ENCODE measurements around the gene TCERG1L.

The TCERG1L gene

DNA sequence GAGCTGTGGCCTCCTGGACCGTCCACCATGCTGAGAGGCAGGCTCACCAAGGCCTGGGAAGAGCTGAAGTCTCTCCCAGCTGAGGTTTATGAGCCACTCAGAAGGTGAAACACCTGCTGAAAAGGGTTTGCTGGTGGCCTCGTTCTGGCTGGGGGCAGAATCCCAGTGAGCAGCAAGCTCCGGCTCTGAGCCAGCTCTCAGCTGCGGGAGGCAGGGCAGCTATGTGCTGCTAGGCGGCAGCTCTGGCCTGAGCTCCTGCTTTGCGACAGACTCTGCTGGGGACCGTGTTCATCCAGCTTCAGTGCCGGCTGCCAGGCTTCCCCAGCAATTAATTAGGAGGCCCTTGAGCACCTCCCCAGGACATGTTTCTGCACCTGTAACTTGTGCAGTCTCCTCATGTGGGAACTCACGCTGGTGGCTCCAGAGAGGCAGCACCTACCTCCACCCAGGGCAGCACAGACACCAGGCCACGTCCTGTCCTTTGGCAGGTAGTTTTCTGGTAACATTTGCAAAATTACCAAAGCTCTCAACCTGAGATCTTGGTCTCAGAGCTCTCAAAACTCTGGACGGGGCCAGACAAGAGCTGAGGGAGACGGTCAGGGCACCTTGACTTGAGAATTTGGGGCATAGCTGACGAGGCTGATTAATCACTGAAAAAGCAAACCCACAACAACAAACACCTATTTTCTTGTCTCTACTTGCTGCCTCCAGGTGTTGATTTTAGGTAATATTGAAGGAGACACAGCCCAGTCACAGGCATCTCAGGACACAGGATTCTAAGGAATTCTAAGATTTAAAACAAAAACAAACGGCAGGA lies 185.0 kb downstream of the TCERG1L start:
- TF ChIP-seq, protein P1, sequence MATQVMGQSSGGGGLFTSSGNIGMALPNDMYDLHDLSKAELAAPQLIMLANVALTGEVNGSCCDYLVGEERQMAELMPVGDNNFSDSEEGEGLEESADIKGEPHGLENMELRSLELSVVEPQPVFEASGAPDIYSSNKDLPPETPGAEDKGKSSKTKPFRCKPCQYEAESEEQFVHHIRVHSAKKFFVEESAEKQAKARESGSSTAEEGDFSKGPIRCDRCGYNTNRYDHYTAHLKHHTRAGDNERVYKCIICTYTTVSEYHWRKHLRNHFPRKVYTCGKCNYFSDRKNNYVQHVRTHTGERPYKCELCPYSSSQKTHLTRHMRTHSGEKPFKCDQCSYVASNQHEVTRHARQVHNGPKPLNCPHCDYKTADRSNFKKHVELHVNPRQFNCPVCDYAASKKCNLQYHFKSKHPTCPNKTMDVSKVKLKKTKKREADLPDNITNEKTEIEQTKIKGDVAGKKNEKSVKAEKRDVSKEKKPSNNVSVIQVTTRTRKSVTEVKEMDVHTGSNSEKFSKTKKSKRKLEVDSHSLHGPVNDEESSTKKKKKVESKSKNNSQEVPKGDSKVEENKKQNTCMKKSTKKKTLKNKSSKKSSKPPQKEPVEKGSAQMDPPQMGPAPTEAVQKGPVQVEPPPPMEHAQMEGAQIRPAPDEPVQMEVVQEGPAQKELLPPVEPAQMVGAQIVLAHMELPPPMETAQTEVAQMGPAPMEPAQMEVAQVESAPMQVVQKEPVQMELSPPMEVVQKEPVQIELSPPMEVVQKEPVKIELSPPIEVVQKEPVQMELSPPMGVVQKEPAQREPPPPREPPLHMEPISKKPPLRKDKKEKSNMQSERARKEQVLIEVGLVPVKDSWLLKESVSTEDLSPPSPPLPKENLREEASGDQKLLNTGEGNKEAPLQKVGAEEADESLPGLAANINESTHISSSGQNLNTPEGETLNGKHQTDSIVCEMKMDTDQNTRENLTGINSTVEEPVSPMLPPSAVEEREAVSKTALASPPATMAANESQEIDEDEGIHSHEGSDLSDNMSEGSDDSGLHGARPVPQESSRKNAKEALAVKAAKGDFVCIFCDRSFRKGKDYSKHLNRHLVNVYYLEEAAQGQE (IDR thresholded peaks at IDR 0.05; ENCODE audit: low read depth): no peak
- TF ChIP-seq TEAD4 (IDR thresholded peaks at IDR 0.05) (no peak), CREB1 (IDR thresholded peaks at IDR 0.05; ENCODE audit: low read depth) (no peak), USF1 (IDR thresholded peaks at IDR 0.05) (no peak)

DNA sequence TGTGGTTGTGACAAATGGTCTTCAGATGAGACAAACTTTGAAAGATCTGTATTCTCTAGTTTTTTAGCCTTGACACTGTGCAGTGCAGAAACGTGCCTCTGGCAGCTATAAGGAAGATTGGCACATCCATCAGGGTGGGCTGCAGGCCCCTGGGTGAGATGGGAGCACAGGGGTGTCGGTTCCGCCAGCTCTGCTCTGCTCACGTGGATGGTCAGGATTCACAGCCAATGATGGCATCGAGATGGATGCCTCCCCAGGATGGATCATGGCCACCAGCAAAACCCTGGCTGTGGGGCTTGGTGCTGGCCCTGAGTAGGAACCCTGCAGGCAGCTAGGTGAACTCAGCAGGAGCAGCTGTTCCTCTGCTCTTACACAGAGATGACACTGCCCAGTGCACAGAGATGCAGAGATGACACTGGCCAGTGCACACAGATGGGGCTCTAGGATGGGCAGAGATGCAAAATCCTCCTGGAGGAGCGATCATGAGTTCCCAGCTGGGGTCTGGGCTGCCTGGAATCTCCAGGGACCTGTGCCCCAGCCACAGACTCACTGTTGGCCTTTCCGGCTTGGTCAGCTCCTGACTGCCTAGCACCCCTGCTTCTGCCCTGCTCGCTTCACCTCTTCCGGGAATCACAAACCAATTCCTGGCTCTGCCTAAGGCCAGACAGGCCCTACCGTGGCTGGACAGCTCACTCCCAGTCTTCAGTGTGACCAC lies 185.9 kb downstream of the TCERG1L start:
- TF ChIP-seq CREB1 (IDR thresholded peaks at IDR 0.05; ENCODE audit: low read depth) (no peak), FOXM1 (IDR thresholded peaks at IDR 0.05; ENCODE audit: borderline replicate concordance, low read depth) (no peak), USF1 (IDR thresholded peaks at IDR 0.05) (no peak), ZBTB7A (IDR thresholded peaks at IDR 0.05; ENCODE audit: low read depth) (no peak), TCF12 (IDR thresholded peaks at IDR 0.05; ENCODE audit: low read depth) (no peak), NFIC (IDR thresholded peaks at IDR 0.05) (no peak), RAD21 (IDR thresholded peaks at IDR 0.05; ENCODE audit: low read depth) (no peak), MAX (IDR thresholded peaks at IDR 0.05) (no peak), YY1 (IDR thresholded peaks at IDR 0.05; ENCODE audit: low read depth) (no peak), TEAD4 (IDR thresholded peaks at IDR 0.05) (no peak), TAF1 (IDR thresholded peaks at IDR 0.05; ENCODE audit: low read depth) (no peak), EP300 (IDR thresholded peaks at IDR 0.05; ENCODE audit: borderline replicate concordance) (no peak), EGR1 (IDR thresholded peaks at IDR 0.05) (no peak), CEBPB (IDR thresholded peaks at IDR 0.05) (no peak)
- TF ChIP-seq, protein P1 (IDR thresholded peaks at IDR 0.05; ENCODE audit: low read depth): no peak

GRCh38 chr10:131124945-131125344 lies 186.6 kb downstream of the TCERG1L start:
- TF ChIP-seq CREB1 (IDR thresholded peaks at IDR 0.05; ENCODE audit: low read depth): no peak
- no peak for TF ChIP-seq USF1 (IDR thresholded peaks at IDR 0.05)
- no peak for TF ChIP-seq EP300 (IDR thresholded peaks at IDR 0.05; ENCODE audit: borderline replicate concordance)
- no peak for TF ChIP-seq FOXM1 (IDR thresholded peaks at IDR 0.05; ENCODE audit: borderline replicate concordance, low read depth)
- TF ChIP-seq CEBPB (IDR thresholded peaks at IDR 0.05): no peak
- TF ChIP-seq, protein P1 (IDR thresholded peaks at IDR 0.05; ENCODE audit: low read depth): no peak
- TF ChIP-seq MAX (IDR thresholded peaks at IDR 0.05): no peak
- no peak for TF ChIP-seq TAF1 (IDR thresholded peaks at IDR 0.05; ENCODE audit: low read depth)
- no peak for TF ChIP-seq RAD21 (IDR thresholded peaks at IDR 0.05; ENCODE audit: low read depth)
- TF ChIP-seq TCF12 (IDR thresholded peaks at IDR 0.05; ENCODE audit: low read depth): no peak
- TF ChIP-seq EGR1 (IDR thresholded peaks at IDR 0.05): no peak
- TF ChIP-seq ZBTB7A (IDR thresholded peaks at IDR 0.05; ENCODE audit: low read depth): no peak
- TF ChIP-seq YY1 (IDR thresholded peaks at IDR 0.05; ENCODE audit: low read depth): no peak
- TF ChIP-seq NFIC (IDR thresholded peaks at IDR 0.05): no peak
- TF ChIP-seq TEAD4 (IDR thresholded peaks at IDR 0.05): no peak
